GM18861 (cell line): ENCODE results near the gene PTPRK.

Source experiments
- ATAC-seq: cut with Tn5 transposase; IDR thresholded peaks from one replicate; pipeline ENCODE4 v1.9.1; 2021; ENCODE audit not compliant: unreplicated experiment

Gene PTPRK

DNA sequence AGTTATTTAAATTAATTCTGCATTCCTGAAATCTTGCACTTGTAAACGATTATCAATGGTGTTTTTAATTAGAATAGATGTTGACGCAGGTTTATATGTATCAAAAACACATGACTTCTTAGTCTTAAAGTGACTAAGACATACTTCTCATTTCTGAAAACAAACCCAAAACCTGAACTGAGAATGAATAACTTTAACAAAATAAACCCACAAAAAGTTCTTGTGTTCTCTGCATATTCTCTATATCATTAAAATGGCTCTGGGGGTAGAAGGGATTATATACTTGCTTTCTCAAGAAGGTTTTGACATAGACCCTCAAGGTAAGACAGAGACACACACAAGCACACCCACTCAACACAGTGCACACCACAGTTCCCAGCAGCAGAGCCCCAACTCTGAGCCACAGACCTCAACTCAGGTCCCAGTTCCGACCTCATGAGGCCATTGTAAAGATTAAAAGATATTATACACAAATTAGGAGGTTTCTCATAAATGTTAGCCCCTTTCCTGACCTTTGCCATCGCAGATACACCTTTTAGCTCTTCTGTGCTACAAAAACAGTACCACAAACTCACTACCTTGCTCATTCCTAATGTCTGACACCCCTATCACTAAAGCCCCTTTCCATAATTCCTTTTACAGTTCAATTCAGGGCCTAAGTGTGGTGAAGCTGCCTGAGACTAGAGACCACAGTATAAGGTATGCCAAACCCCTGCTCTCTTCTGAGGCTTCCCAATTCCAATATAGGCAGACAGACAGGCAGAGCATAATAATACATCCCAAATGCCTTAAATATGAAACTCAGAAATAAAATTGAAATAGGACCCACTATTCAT, 267.8 kb downstream of the PTPRK start:
- peak; percentile 66 for ATAC-seq

GRCh38 chr6:128251445-128252340, 268.7 kb downstream of the PTPRK start:
- ATAC-seq: no peak

DNA sequence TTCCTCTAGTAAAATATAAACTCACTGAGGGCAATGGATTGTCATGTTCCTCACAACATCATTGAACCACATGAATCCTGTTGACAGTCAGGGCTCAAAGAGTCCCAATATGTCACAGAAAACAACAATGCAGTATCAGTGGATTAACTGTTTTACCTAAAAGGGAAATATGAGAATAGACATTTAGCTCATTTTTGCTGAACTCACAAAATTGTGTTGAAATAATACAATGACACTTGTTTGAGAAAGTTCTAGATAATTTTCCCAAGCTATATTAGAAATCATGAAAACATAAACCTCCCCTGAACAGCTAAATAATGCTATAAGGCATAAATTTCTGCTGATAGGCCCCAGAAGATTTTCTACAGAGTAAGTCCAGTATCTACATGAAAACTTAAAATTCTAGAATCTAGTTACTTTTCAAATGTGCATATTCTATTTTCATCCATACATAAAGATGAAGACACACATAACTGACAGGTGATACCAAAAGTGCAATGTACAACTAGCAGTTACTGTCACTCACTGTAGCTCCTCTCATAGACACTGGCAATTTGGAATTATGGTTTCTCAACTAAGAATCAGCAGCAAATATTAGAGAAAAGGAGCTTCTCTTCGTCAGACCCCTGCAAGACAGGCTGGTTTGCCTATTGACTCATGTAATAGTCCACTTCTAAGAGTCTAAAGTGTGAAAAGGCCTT, 269.9 kb downstream of the PTPRK start:
- no peak for ATAC-seq

- no peak for ATAC-seq
Measured at GRCh38 chr6:128249429-128249828, 271.0 kb downstream of the PTPRK start.

DNA sequence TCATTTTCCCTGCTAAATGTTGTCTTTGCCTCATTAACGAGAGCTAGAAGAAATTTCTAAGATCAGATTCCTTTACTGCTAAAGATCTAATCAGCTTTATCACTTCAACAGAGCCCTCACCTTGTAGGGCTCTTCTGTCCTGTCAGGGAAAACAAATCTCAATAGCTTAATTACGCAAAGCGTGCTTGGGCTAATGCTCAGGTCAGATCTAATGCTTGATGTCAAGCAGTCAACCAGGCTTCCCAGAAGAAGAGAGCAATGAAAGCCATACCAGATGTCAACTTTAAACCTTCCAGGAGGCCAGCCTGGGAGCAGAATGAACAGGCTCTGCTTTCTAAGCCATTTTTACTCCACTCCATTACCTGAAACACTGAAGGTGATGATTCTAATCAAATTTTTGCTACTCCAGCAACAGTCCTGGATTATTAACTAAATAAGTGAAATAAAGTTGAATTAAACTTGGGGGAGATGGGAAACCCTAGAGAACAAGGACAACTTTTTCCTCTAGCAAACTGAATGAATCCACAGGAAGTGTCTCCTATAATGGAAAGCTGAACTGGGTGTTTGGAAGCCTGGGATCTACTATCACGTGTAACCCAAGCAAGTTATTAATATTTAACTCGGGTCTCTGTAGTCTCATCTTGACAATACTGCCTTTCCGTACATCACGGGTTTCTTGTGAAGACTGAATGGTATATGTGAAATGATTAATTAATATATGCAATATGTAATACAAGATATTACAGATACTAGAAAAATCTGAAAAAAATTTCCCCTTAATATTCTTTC, 273.7 kb downstream of the PTPRK start:
- ATAC-seq: no peak

DNA sequence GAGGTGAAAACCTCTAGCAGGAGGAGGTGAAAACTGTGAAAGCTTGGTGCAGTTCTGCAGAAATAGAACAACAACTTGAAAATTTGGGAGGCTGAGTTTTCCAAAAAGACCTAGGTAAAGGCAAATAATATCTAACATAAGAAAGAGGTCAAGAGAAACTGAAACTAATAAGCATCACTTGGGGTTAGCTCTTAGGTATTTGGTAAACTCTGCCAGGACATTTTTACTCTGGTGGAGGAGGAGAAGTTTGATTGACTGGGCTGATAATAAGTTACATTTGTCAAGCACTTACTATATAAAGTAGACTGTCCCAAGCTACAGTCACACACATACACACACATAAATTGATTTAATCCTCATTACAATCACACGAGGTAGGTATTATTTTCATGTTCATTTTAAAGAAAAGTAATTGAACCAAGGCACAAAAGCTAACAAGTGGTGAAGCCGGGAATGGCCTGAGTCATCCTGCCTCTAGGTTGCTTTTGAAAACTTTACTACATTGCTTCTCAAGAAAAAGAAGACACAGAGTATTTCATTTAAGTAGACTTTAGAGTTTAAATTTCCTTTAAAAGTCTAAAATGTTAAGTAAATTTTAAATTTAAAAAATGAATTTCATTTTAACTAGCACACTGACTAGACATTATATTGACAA, 275.5 kb downstream of the PTPRK start:
- no peak for ATAC-seq

DNA sequence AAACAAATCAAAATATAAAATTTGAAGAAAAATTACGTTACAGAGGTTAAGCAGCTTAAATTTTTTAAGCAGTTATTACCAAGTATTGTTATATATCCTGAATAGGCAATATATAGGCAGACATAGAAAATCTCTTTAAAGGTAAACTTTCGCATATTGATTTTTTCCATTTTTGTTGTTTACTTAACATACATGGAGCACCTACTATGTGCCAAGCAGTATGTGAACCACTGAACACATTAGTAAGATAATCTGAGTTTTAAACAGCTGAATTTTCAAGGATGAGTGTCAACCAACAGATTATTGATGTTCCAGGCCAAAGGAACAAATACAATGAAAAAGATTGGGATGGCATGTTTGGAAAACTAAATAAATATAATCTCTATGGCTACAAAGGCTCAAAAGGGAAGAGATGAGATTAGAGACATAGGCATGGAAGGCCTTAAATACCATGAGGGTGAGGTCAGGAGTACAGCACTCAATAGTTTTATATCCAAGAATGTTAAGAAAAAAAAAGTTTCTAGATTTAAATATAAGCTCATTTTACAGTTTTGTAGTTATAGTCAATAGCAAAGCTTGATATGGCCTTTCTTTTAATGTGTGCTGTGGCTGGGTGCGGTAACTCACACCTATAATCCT, 277.5 kb downstream of the PTPRK start:
- no peak for ATAC-seq

DNA sequence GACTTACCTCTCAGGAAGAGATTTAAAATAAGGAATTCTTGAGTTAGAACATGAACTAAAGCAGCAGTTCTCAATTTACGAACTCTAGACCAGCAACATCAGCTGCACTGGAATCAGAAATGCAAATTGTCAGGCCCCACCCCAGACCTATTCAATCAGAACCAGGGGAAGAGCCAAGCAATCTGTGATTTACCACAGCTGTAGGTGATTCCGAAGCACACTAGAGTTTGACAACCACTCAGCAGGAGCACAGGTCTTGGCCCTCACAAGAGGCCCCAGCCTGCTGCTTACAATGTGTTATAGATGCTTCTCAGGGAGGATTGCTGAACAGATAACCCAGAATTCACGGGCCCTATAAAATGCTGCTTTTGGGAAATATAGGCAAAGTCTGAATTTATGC, 279.2 kb downstream of the PTPRK start:
- peak; percentile 36 for ATAC-seq

DNA sequence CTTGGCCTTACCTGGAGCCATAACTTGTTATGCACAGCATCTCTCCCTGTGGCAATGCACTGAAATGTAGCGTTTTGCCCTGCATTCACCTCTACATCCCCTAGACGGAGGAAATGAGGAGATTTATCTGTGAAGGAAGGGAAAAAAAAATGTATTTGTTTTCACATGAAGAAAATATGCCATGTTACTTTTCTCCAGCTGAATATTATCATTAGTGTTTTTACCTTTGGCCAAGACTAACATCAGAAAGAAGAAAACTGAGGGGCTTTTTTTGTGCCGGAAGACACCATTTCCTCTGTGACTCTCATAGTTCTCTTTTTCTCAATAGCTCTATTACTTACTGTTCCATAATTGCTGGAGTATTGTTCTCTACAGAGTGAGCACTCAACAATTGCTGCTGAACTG, 280.4 kb downstream of the PTPRK start:
- ATAC-seq: peak; percentile 54

DNA sequence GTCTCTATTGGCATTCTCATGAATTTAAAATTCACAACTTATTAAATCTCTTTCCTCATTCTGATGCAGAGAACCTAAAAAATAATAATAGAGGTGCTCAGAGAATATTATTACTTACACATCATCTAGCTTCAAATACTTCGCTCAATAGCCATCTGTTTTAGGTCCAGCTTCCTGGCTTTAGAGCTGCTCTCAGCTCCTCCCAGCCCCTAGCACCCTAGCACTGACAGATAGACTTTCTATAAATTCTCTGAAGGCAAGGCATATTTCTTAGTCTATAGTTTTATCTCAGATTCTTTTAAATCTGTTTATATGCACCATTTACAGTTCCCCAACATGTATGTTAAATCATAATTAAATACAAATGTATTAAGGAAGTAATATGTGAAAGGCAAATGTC, 281.3 kb downstream of the PTPRK start:
- no peak for ATAC-seq

- no peak for ATAC-seq
Measured at GRCh38 chr6:128238225-128238624, 282.2 kb downstream of the PTPRK start.

GRCh38 chr6:128235556-128235955, 284.8 kb downstream of the PTPRK start:
- no peak for ATAC-seq

DNA sequence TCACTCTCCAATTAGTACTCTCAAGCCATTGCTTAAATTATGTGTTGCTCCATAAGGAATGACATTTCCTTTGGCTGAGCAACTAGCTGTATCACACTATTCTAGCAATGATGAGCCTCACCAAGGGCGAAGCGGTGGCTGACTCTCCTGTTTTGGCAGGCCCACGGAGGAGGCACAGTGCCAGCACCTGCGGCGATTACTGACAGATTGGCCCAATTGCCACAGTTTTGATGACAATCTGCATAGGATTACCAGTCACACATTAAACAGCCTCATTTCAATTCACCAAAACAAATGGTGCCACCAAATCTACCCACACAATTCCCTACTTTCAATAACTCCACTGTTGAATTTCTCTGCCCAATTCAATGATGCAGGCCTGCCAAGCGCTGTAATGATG, 286.9 kb downstream of the PTPRK start:
- no peak for ATAC-seq

- ATAC-seq: no peak
Measured at GRCh38 chr6:128230267-128230989, 290.0 kb downstream of the PTPRK start.

DNA sequence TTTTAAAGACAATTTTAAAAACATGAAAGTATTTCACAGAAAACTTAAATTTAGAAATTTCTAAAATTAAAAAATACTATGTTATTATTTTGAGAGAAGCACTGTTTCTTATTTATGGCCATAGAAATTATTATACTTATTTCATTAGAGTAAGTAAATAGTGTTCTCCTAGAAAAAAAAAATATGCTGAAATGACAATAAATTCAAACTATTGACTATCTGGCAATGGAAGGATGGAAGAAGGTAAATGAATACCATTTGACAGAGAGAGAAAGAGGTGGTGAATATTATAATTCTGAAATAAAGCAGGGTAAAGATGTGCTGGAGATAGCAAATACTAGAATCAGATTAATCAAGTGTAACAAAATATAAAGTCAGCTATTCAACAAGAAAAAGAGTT, 294.8 kb downstream of the PTPRK start:
- no peak for ATAC-seq

- ATAC-seq: no peak
Measured at GRCh38 chr6:128216917-128217316, 303.5 kb downstream of the PTPRK start.

GRCh38 chr6:128209771-128210170, 310.6 kb downstream of the PTPRK start:
- no peak for ATAC-seq

GRCh38 chr6:128208851-128209580, 311.4 kb downstream of the PTPRK start:
- no peak for ATAC-seq
